ENCODE measurements around the gene MBD4. TPM values are rescaled to one million over a fixed set of nuclear protein-coding genes. Genes with fewer than 3 reads are reported as not detected.
A peak's percentile ranks its signal among the peaks of the same experiment; 100 is the strongest.

The MBD4 gene
- total RNA-seq, 4 donors from 2014 or later = 12.1 to 23.3 (median 16.4) TPM

GRCh38 chr3:129461022-129461421 lies 21.3 kb upstream of the MBD4 start:
- Histone ChIP-seq H3K27me3 (no peaks in the 10 kb centered on the region), H3K27ac (replicated peaks in 1 of 4) (peak overlapping the region in 2 of 4 donors; percentile 19 to 52), H3K4me3 (no peak overlapping the region), H3K36me3 (peaks cover 12 to 60% (median 21%) of the 10 kb centered on the region in 4 donors), H3K4me1 (peaks cover 8 to 20% (median 11%) of the 10 kb centered on the region in 4 donors), H3K9me3 (no peaks in the 10 kb centered on the region)
- TF ChIP-seq CTCF (IDR thresholded peaks at IDR 0.05) (no peak), EP300 (IDR thresholded peaks at IDR 0.05) (no peak), POLR2A (IDR thresholded peaks at IDR 0.05; ENCODE audit: low read depth) (no peak), POLR2AphosphoS5 (IDR thresholded peaks at IDR 0.05) (no peak)
- 83% methylated on average over 1 of the region's 1 CpG for WGBS
- no peak for DNase-seq (ENCODE audit: extremely low spot score)
- intact Hi-C loops (cut with DNase I) = no loop called here

GRCh38 chr3:129460572-129460971 lies 20.8 kb upstream of the MBD4 start:
- Histone ChIP-seq H3K36me3 (peaks cover 13 to 64% (median 26%) of the 10 kb centered on the region in 4 donors), H3K4me1 (peaks cover 8 to 20% (median 11%) of the 10 kb centered on the region in 4 donors), H3K4me3 (no peak overlapping the region), H3K27ac (replicated peaks in 1 of 4) (no peak overlapping the region), H3K9me3 (no peaks in the 10 kb centered on the region), H3K27me3 (no peaks in the 10 kb centered on the region)
- intact Hi-C loops (cut with DNase I) = no loop called here
- TF ChIP-seq CTCF (IDR thresholded peaks at IDR 0.05) = no peak
- no peak for TF ChIP-seq POLR2AphosphoS5 (IDR thresholded peaks at IDR 0.05)
- no peak for TF ChIP-seq POLR2A (IDR thresholded peaks at IDR 0.05; ENCODE audit: low read depth)
- TF ChIP-seq EP300 (IDR thresholded peaks at IDR 0.05) = no peak
- no peak for DNase-seq (ENCODE audit: extremely low spot score)
- 89% methylated on average over 2 of the region's 2 CpGs for WGBS

- H3K4me3 ChIP-seq = no peak overlapping the region
- DNase-seq (ENCODE audit: extremely low spot score) = no peak
- H3K36me3 ChIP-seq = peaks cover 13 to 69% (median 30%) of the 10 kb centered on the region in 4 donors
- intact Hi-C loops (cut with DNase I) = no loop called here
- TF ChIP-seq EP300 (IDR thresholded peaks at IDR 0.05) = no peak
- no peak for TF ChIP-seq CTCF (IDR thresholded peaks at IDR 0.05)
- TF ChIP-seq POLR2AphosphoS5 (IDR thresholded peaks at IDR 0.05) = no peak
- TF ChIP-seq POLR2A (IDR thresholded peaks at IDR 0.05; ENCODE audit: low read depth) = no peak
- no peak overlapping the region for H3K27ac ChIP-seq (replicated peaks in 1 of 4)
- 92% methylated on average over 3 of the region's 3 CpGs for WGBS
- H3K27me3 ChIP-seq = no peaks in the 10 kb centered on the region
- no peaks in the 10 kb centered on the region for H3K9me3 ChIP-seq
- H3K4me1 ChIP-seq = peaks cover 8 to 20% (median 11%) of the 10 kb centered on the region in 4 donors
Observed at GRCh38 chr3:129460155-129460554, 20.4 kb upstream of the MBD4 start.

GRCh38 chr3:129453732-129454131 lies 14.0 kb upstream of the MBD4 start:
- Histone ChIP-seq H3K4me1 (peaks cover 0 to 7% (median 0%) of the 10 kb centered on the region in 4 donors), H3K9me3 (no peaks in the 10 kb centered on the region), H3K4me3 (no peak overlapping the region), H3K27ac (replicated peaks in 1 of 4) (no peak overlapping the region), H3K36me3 (peaks cover 13 to 76% (median 44%) of the 10 kb centered on the region in 4 donors), H3K27me3 (no peaks in the 10 kb centered on the region)
- no peak for DNase-seq (ENCODE audit: extremely low spot score)
- WGBS = 90% methylated on average over 1 of the region's 1 CpG
- TF ChIP-seq CTCF (IDR thresholded peaks at IDR 0.05) (no peak), EP300 (IDR thresholded peaks at IDR 0.05) (no peak), POLR2AphosphoS5 (IDR thresholded peaks at IDR 0.05) (no peak), POLR2A (IDR thresholded peaks at IDR 0.05; ENCODE audit: low read depth) (no peak)
- intact Hi-C loops (cut with DNase I) = no loop called here
